HepG2 (cell line): Measurements from ENCODE around the gene MRM1. TPM values are rescaled to one million over a fixed set of nuclear protein-coding genes. Genes with fewer than 3 reads are reported as not detected.

Experiments
- ATF6 ChIP-seq: sonication (generic); formaldehyde crosslinking; conservative IDR thresholded peaks from 2 replicates; pipeline ENCODE4 v1.4.0; 2020; ENCODE audit warnings: missing genetic modification reagents
- E2F1 ChIP-seq: sonication (generic); formaldehyde crosslinking; IDR thresholded peaks from 2 replicates; pipeline ENCODE4 v1.5.0; 2020; ENCODE audit warnings: missing genetic modification reagents
- E2F2 ChIP-seq: sonication (generic); formaldehyde crosslinking; IDR thresholded peaks from 2 replicates; pipeline ENCODE4 v1.4.0; 2020; ENCODE audit warnings: missing genetic modification reagents, borderline replicate concordance
- ELF1 ChIP-seq: sonication (generic); formaldehyde crosslinking; IDR thresholded peaks from 2 replicates; pipeline ENCODE4 v1.4.0; 2020; ENCODE audit warnings: missing genetic modification reagents
- ERF ChIP-seq: IDR thresholded peaks from 2 replicates; pipeline ENCODE4 v1.6.1; 2018; ENCODE audit warnings: missing biosample characterization, missing genetic modification reagents
- FOXJ3 ChIP-seq: sonication (generic); formaldehyde crosslinking; IDR thresholded peaks from 2 replicates; pipeline ENCODE4 v1.4.0; 2020; ENCODE audit warnings: missing genetic modification reagents, mild to moderate bottlenecking, borderline replicate concordance
- GFI1 ChIP-seq: sonication (generic); formaldehyde crosslinking; IDR thresholded peaks from 2 replicates; pipeline ENCODE4 v1.5.0; 2020; ENCODE audit warnings: missing genetic modification reagents, mild to moderate bottlenecking, borderline replicate concordance
- KLF13 ChIP-seq: sonication (generic); formaldehyde crosslinking; IDR thresholded peaks from 2 replicates; pipeline ENCODE4 v1.4.0; 2020; ENCODE audit warnings: mild to moderate bottlenecking, missing genetic modification reagents
- TAF1 ChIP-seq: sonication (generic); formaldehyde crosslinking; IDR thresholded peaks from 2 replicates; pipeline ENCODE4 v1.4.0; 2020; ENCODE audit warnings: missing genetic modification reagents
- ZFP90 ChIP-seq: sonication (generic); formaldehyde crosslinking; IDR thresholded peaks from 2 replicates; pipeline ENCODE4 v1.8.0; 2022; ENCODE audit warnings: missing genetic modification reagents, mild to moderate bottlenecking, inconsistent platforms, borderline replicate concordance
- ZNF354B ChIP-seq: sonication (generic); formaldehyde crosslinking; IDR thresholded peaks from 2 replicates; pipeline ENCODE4 v1.8.0; 2022; ENCODE audit warnings: mild to moderate bottlenecking, missing genetic modification reagents
- ZNF567 ChIP-seq: sonication (generic); formaldehyde crosslinking; IDR thresholded peaks from 2 replicates; pipeline ENCODE4 v1.8.1; 2023; ENCODE audit warnings: mild to moderate bottlenecking, missing genetic modification reagents, borderline replicate concordance
- ZNF570 ChIP-seq: sonication (generic); formaldehyde crosslinking; IDR thresholded peaks from 2 replicates; pipeline ENCODE4 v1.4.0; 2020; ENCODE audit warnings: mild to moderate bottlenecking, missing genetic modification reagents, borderline replicate concordance
- ZNF800 ChIP-seq: sonication (generic); formaldehyde crosslinking; IDR thresholded peaks from 2 replicates; pipeline ENCODE4 v1.4.0; 2020; ENCODE audit warnings: missing genetic modification reagents
- polyA plus RNA-seq, 8 experiments: library from polyadenylated mRNA; depleted of rRNA in 3 of 8; stranded (reverse) in 7 of 8; unstranded in 1 of 8; fragments of >200 nt; fragmentation: Illumina TruSeq in 4 of 8; extraction: Trizol in 4 of 8; gene quantifications; 2 replicates each; pipeline versions ENCODE4 v1.2.1 to v1.2.3, GENCODE V29; 2011 to 2016; ENCODE audit warnings: low read depth in 4 of 8, missing spikeins in 1 of 8, mixed read lengths in 1 of 8; ENCODE audit not compliant: insufficient read depth in 1 of 8
- total RNA-seq, 5 experiments: library from RNA; depleted of rRNA; stranded (reverse); fragments of >200 nt; fragmentation: Illumina TruSeq; extraction: Trizol; gene quantifications; 2 replicates each; pipeline ENCODE4 v1.2.3, GENCODE V29; 2016; ENCODE audit warnings: low read depth in 1 of 5
- TF ChIP-seq, protein P1 (sequence below): IDR thresholded peaks from 2 replicates; pipeline ENCODE4 v1.6.1; 2016; ENCODE audit warnings: mild to moderate bottlenecking
- TF ChIP-seq, protein P2 (sequence below): sonication (generic); formaldehyde crosslinking; conservative IDR thresholded peaks from 2 replicates; pipeline ENCODE4 v1.4.0; 2020; ENCODE audit warnings: missing genetic modification reagents

The MRM1 gene
- total and polyA plus RNA-seq, 2 of the 13 experiments (the other 11 are each of a cell fraction or from before 2014, with no cell fraction given) = 4.1 to 11.3 TPM

GRCh38 chr17:36601303-36602029, at the start of gene MRM1 (continued):
- TF ChIP-seq ZNF800 (CRISPR knock-in tag) = peak; percentile 43; the same call in 1 of the 2 replicates
- no peak for TF ChIP-seq ZNF567 (CRISPR knock-in tag)
- TF ChIP-seq FOXJ3 (CRISPR knock-in tag) = peak; percentile 44; the same call in 1 of the 2 replicates
- TF ChIP-seq E2F2 = no peak
- peak; percentile 99 for TF ChIP-seq ELF1 (CRISPR knock-in tag)
- TF ChIP-seq, protein P1, sequence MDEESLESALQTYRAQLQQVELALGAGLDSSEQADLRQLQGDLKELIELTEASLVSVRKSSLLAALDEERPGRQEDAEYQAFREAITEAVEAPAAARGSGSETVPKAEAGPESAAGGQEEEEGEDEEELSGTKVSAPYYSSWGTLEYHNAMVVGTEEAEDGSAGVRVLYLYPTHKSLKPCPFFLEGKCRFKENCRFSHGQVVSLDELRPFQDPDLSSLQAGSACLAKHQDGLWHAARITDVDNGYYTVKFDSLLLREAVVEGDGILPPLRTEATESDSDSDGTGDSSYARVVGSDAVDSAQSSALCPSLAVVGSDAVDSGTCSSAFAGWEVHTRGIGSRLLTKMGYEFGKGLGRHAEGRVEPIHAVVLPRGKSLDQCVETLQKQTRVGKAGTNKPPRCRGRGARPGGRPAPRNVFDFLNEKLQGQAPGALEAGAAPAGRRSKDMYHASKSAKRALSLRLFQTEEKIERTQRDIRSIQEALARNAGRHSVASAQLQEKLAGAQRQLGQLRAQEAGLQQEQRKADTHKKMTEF (CRISPR knock-in tag) = peak; percentile 73
- peak; percentile 43; the same call in 1 of the 2 replicates for TF ChIP-seq ERF (CRISPR knock-in tag)
- peak; percentile 75 for TF ChIP-seq GFI1
- TF ChIP-seq ATF6 (CRISPR knock-in tag) = no peak; the same call in 1 of the 2 replicates
- no peak for TF ChIP-seq ZNF570 (CRISPR knock-in tag)
- TF ChIP-seq E2F1 (CRISPR knock-in tag) = peak; percentile 65; the same call in 1 of the 2 replicates
- no peak for TF ChIP-seq ZNF354B (CRISPR knock-in tag)
- TF ChIP-seq, protein P2, sequence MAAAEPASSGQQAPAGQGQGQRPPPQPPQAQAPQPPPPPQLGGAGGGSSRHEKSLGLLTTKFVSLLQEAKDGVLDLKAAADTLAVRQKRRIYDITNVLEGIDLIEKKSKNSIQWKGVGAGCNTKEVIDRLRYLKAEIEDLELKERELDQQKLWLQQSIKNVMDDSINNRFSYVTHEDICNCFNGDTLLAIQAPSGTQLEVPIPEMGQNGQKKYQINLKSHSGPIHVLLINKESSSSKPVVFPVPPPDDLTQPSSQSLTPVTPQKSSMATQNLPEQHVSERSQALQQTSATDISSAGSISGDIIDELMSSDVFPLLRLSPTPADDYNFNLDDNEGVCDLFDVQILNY (CRISPR knock-in tag) = 0 out of 2 replicates have a peak, but pooled peaks have one; percentile 55
- TF ChIP-seq TAF1 (CRISPR knock-in tag) = peak; percentile 72
- TF ChIP-seq ZFP90 = peak; percentile 67
- TF ChIP-seq KLF13 = no peak
